ENCODE data around the gene MS4A1. TPM values are rescaled to one million over a fixed set of nuclear protein-coding genes. Genes with fewer than 3 reads are reported as not detected.

Gene MS4A1
- total RNA-seq, 1 experiment from 2014 or later = not detected

DNA sequence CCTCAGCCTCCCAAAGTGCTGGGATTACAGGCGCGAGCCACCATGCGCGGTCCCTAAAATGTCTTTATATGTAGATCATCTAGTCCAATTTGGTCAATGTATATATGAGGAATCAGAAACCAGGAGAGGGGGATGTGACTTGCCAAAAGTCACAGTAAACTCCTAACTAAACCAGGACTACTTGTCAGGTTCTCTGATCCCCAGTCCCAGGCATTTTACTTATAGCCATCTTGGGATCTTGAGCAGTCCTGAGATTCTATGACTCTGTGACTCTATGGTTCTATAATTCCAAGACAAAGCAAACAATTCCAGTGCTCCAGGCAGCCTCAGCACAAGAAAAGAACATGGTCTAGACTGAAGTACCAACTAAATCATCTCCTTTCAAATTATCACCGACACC, 26.4 kb upstream of the MS4A1 start, which contains the start of gene MS4A5:
MS4A5 (plus strand) TSS at position 301 of the 400 bp plus-strand sequence. CDS start 103 bp downstream, outside the sequence.
- WGBS (ENCODE audit: extremely low coverage, insufficient read length, low lambda C conversion rate) = no CpG with 5 or more reads among the region's 5 CpGs
- Histone ChIP-seq H3K27ac (ENCODE audit: insufficient read length, low read depth, low read length) (no peak within 1 kb of the TSS), H2BK20ac (ENCODE audit: low read depth, low read length, poor library complexity, severe bottlenecking) (no peak within 1 kb of the TSS), H2BK12ac (ENCODE audit: insufficient read length, low read depth, low read length) (no peak within 1 kb of the TSS), H3K4ac (ENCODE audit: low read depth, low read length) (no peak within 1 kb of the TSS), H4K8ac (replicated peaks; ENCODE audit: insufficient read length, low read depth, low read length) (no peak within 1 kb of the TSS), H4K91ac (ENCODE audit: insufficient read length, low read depth, low read length) (no peak within 1 kb of the TSS), H4K20me1 (ENCODE audit: control insufficient read depth, insufficient read depth, insufficient read length) (no peaks in the 10 kb centered on the region), H2AFZ (ENCODE audit: low read length) (peak within 1 kb of the TSS; percentile 42), H3K23ac (ENCODE audit: insufficient read length, low read depth, low read length) (no peak within 1 kb of the TSS), H2BK15ac (ENCODE audit: low read depth, low read length) (no peak within 1 kb of the TSS), H3T11ph (ENCODE audit: low read length) (no peak within 1 kb of the TSS), H3K4me2 (ENCODE audit: insufficient read depth, insufficient read length, low read length) (no peak within 1 kb of the TSS), H3K14ac (ENCODE audit: insufficient read depth, low read length) (no peak within 1 kb of the TSS), H4K5ac (ENCODE audit: insufficient read length, low read depth, low read length) (no peak within 1 kb of the TSS), H3K23me2 (ENCODE audit: insufficient read length, low read depth, low read length, poor library complexity, severe bottlenecking) (no peaks in the 10 kb centered on the region), H3K9ac (ENCODE audit: extremely low read depth, insufficient read length, low read length) (no peak within 1 kb of the TSS), H2BK5ac (ENCODE audit: insufficient read length, low read length) (no peak within 1 kb of the TSS), H3K18ac (ENCODE audit: insufficient read length, low read depth, low read length) (no peak within 1 kb of the TSS), H3K56ac (ENCODE audit: insufficient read length, low read depth, low read length) (no peak within 1 kb of the TSS), H3K27me3 (ENCODE audit: insufficient read depth, low read length) (no peaks in the 10 kb centered on the region), H2BK120ac (ENCODE audit: low read depth, low read length, poor library complexity, severe bottlenecking) (no peak within 1 kb of the TSS), H3K4me1 (ENCODE audit: insufficient read depth, low read length) (no peaks in the 10 kb centered on the region), H2AK5ac (ENCODE audit: insufficient read length, low read length) (no peak within 1 kb of the TSS), H3K9me3 (ENCODE audit: control insufficient read depth, low read depth, low read length) (no peaks in the 10 kb centered on the region), H3K79me2 (ENCODE audit: insufficient read depth, low read length) (no peaks in the 10 kb centered on the region), H3K79me1 (ENCODE audit: insufficient read depth, low read depth, low read length, poor library complexity, severe bottlenecking) (no peaks in the 10 kb centered on the region)
- Mint-ChIP-seq H3K4me1 (peaks cover 0 to 4% of the 10 kb centered on the region in 2 experiments; a peak in 2 of 4 replicates), H3K4me3 (no peak within 1 kb of the TSS), H3K27me3 (ENCODE audit: low read depth) (peaks cover 3% of the 10 kb centered on the region; the same call in 1 of the 2 replicates), H3K27ac (no peak within 1 kb of the TSS; a peak in 3 of 7 replicates), H3K9me3 (no peaks in the 10 kb centered on the region), H3K36me3 (ENCODE audit: insufficient read depth in 1 of 3, low read depth in 3 of 3) (no peaks in the 10 kb centered on the region)
- no peak for DNase-seq
- TF ChIP-seq, protein P1, sequence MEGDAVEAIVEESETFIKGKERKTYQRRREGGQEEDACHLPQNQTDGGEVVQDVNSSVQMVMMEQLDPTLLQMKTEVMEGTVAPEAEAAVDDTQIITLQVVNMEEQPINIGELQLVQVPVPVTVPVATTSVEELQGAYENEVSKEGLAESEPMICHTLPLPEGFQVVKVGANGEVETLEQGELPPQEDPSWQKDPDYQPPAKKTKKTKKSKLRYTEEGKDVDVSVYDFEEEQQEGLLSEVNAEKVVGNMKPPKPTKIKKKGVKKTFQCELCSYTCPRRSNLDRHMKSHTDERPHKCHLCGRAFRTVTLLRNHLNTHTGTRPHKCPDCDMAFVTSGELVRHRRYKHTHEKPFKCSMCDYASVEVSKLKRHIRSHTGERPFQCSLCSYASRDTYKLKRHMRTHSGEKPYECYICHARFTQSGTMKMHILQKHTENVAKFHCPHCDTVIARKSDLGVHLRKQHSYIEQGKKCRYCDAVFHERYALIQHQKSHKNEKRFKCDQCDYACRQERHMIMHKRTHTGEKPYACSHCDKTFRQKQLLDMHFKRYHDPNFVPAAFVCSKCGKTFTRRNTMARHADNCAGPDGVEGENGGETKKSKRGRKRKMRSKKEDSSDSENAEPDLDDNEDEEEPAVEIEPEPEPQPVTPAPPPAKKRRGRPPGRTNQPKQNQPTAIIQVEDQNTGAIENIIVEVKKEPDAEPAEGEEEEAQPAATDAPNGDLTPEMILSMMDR (conservative IDR thresholded peaks at IDR 0.05) = no peak

All from H9 (cell line).